ENCODE data around the gene DAPK3.

DNA sequence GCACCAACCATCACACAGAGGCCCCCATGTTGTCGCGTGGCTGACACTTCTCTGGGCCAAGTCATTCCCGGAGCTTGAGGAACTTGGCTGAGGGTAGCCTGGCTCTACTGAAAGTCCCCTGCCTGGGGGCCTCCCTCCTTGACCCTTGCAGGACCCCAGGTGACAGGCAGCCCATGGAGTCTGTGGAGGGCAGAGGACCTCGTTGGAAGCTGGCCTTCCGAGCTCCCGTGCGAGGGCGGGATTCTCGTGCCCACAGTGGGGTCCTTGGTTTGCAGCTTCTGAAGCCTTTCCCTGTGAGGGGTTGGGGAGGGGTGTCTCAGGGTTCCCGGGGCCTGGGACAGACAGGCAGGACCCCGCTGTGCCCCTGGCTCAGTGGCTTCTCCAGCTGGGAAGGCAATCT, 21.6 kb downstream of the DAPK3 start:
- TF ChIP-seq POLR2AphosphoS5 (IDR thresholded peaks at IDR 0.05): no peak
- TF ChIP-seq, protein P1, sequence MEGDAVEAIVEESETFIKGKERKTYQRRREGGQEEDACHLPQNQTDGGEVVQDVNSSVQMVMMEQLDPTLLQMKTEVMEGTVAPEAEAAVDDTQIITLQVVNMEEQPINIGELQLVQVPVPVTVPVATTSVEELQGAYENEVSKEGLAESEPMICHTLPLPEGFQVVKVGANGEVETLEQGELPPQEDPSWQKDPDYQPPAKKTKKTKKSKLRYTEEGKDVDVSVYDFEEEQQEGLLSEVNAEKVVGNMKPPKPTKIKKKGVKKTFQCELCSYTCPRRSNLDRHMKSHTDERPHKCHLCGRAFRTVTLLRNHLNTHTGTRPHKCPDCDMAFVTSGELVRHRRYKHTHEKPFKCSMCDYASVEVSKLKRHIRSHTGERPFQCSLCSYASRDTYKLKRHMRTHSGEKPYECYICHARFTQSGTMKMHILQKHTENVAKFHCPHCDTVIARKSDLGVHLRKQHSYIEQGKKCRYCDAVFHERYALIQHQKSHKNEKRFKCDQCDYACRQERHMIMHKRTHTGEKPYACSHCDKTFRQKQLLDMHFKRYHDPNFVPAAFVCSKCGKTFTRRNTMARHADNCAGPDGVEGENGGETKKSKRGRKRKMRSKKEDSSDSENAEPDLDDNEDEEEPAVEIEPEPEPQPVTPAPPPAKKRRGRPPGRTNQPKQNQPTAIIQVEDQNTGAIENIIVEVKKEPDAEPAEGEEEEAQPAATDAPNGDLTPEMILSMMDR (IDR thresholded peaks at IDR 0.05): no peak

Data from transverse colon (tissue), 4 donors.